ENCODE results near the gene MAP6.

GRCh38 chr11:75565916-75566762 lies 102.7 kb downstream of the MAP6 start:
- TF ChIP-seq CTCF (IDR thresholded peaks at IDR 0.05; ENCODE audit: low read length) (no peak), EZH2 (IDR thresholded peaks at IDR 0.05; ENCODE audit: borderline replicate concordance, low read length) (no peak)

All from OCI-LY1 (cell line).